Measurements from ENCODE around the gene GALNT1.

GRCh38 chr18:35642802-35643201 lies 61.3 kb downstream of the GALNT1 start:
- no peak for TF ChIP-seq CTCF (IDR thresholded peaks at IDR 0.05)
- TF ChIP-seq POLR2A (IDR thresholded peaks at IDR 0.05) = no peak
